HEK293 (cell line): Measurements from ENCODE around the gene MUC15.

ENCODE experiments used
- CTCF ChIA-PET: fragments of 350-600 bp; formaldehyde crosslinking; extraction: SDS; loops from one replicate; lab custom pipeline; 2021; ENCODE audit warnings: antibody characterized with exemption; lab: Yijun Ruan, JAX
- POLR2A ChIA-PET: fragments of 300-600 bp; formaldehyde crosslinking; extraction: SDS; loops from one replicate; lab custom pipeline; 2020; ENCODE audit warnings: antibody characterized with exemption, inconsistent platforms; lab: Yijun Ruan, JAX
- H3K27ac ChIP-seq: fragments of 200-500 bp; sonication (Bioruptor generic); 2 replicates; pipeline ENCODE4 v1.5.1; 2014; ENCODE audit warnings: low read depth, low read length, control low read depth, inconsistent platforms; ENCODE audit errors: extremely low read depth
- H3K36me3 ChIP-seq, 2 experiments: fragments of 200-500 bp in 1 of 2; sonication (Bioruptor generic) in 1 of 2; 1 replicate in 1 of 2; 2 replicates in 1 of 2; pipeline ENCODE4 v1.5.1; 2014 to 2017; ENCODE audit warnings: inconsistent platforms in 2 of 2, low read length in 2 of 2; ENCODE audit not compliant: control insufficient read depth in 2 of 2, insufficient read depth in 1 of 2
- H3K4me1 ChIP-seq: fragments of 200-500 bp; sonication (Bioruptor generic); 2 replicates; pipeline ENCODE4 v1.5.1; 2014; ENCODE audit warnings: mild to moderate bottlenecking, low read length, inconsistent platforms; ENCODE audit not compliant: control insufficient read depth, insufficient read depth
- H3K4me3 ChIP-seq: 2 replicates; pipeline ENCODE4 v1.5.1; 2011; ENCODE audit warnings: low read depth, mild to moderate bottlenecking, control low read depth, low read length, moderate library complexity
- H3K9me3 ChIP-seq: fragments of 200-500 bp; sonication (Bioruptor generic); 2 replicates; pipeline ENCODE4 v1.5.1; 2014; ENCODE audit warnings: low read depth, low read length, inconsistent platforms; ENCODE audit not compliant: control insufficient read depth, insufficient read depth
- BCL11A ChIP-seq: fragments of 450-650 bp; formaldehyde crosslinking; IDR thresholded peaks from 2 replicates; pipeline ENCODE4 v1.5.1; 2016; ENCODE audit warnings: low read depth, missing biosample characterization, missing genetic modification characterization
- GLIS1 ChIP-seq: fragments of 450-650 bp; formaldehyde crosslinking; IDR thresholded peaks from 2 replicates; pipeline ENCODE4 v1.5.1; 2016; ENCODE audit warnings: missing biosample characterization, missing genetic modification characterization
- HOXC10 ChIP-seq: sonication (generic); formaldehyde crosslinking; IDR thresholded peaks from 2 replicates; pipeline ENCODE4 v1.8.1; 2023; ENCODE audit warnings: mild to moderate bottlenecking, missing genetic modification reagents
- IKZF3 ChIP-seq: fragments of 450-650 bp; IDR thresholded peaks from 2 replicates; pipeline ENCODE4 v1.5.0; 2018; ENCODE audit warnings: missing biosample characterization, mild to moderate bottlenecking, missing genetic modification characterization, moderate library complexity
- KLF16 ChIP-seq: fragments of 450-650 bp; formaldehyde crosslinking; IDR thresholded peaks from 2 replicates; pipeline ENCODE4 v1.5.1; 2017; ENCODE audit warnings: missing biosample characterization, missing genetic modification characterization
- SP3 ChIP-seq: fragments of 450-650 bp; formaldehyde crosslinking; IDR thresholded peaks from 2 replicates; pipeline ENCODE4 v1.5.1; 2016; ENCODE audit warnings: missing biosample characterization, missing genetic modification characterization
- TSHZ1 ChIP-seq: fragments of 450-650 bp; formaldehyde crosslinking; IDR thresholded peaks from 2 replicates; pipeline ENCODE4 v1.5.1; 2016; ENCODE audit warnings: missing biosample characterization, missing genetic modification characterization, borderline replicate concordance
- YY2 ChIP-seq: fragments of 450-650 bp; formaldehyde crosslinking; IDR thresholded peaks from 2 replicates; pipeline ENCODE4 v1.5.1; 2016; ENCODE audit warnings: missing biosample characterization, missing genetic modification characterization
- ZBTB26 ChIP-seq: fragments of 450-650 bp; formaldehyde crosslinking; optimal IDR thresholded peaks from 2 replicates; pipeline ENCODE3; 2016; ENCODE audit warnings: missing biosample characterization, mild to moderate bottlenecking, missing genetic modification characterization
- ZBTB48 ChIP-seq: fragments of 450-650 bp; formaldehyde crosslinking; IDR thresholded peaks from 2 replicates; pipeline ENCODE4 v1.5.1; 2016; ENCODE audit warnings: missing biosample characterization, missing genetic modification characterization
- ZNF10 ChIP-seq: fragments of 450-650 bp; formaldehyde crosslinking; IDR thresholded peaks from 2 replicates; pipeline ENCODE4 v1.5.1; 2017; ENCODE audit warnings: missing biosample characterization, missing genetic modification characterization
- ZNF169 ChIP-seq: fragments of 450-650 bp; formaldehyde crosslinking; IDR thresholded peaks from 2 replicates; pipeline ENCODE4 v1.5.1; 2016; ENCODE audit warnings: missing biosample characterization, missing genetic modification characterization
- ZNF174 ChIP-seq: fragments of 450-650 bp; formaldehyde crosslinking; IDR thresholded peaks from 2 replicates; pipeline ENCODE4 v1.5.0; 2017; ENCODE audit warnings: missing biosample characterization, mild to moderate bottlenecking, missing genetic modification characterization
- ZNF175 ChIP-seq: fragments of 450-650 bp; formaldehyde crosslinking; IDR thresholded peaks from 2 replicates; pipeline ENCODE4 v1.5.1; 2016; ENCODE audit warnings: missing biosample characterization, missing genetic modification characterization
- ZNF350 ChIP-seq: fragments of 450-650 bp; formaldehyde crosslinking; IDR thresholded peaks from 2 replicates; pipeline ENCODE4 v1.5.0; 2017; ENCODE audit warnings: missing biosample characterization, mild to moderate bottlenecking, missing genetic modification characterization
- ZNF362 ChIP-seq: fragments of 450-650 bp; formaldehyde crosslinking; IDR thresholded peaks from 2 replicates; pipeline ENCODE4 v1.5.1; 2016; ENCODE audit warnings: missing biosample characterization, missing genetic modification characterization
- ZNF366 ChIP-seq: fragments of 450-650 bp; formaldehyde crosslinking; conservative IDR thresholded peaks from 2 replicates; pipeline ENCODE4 v1.5.1; 2016; ENCODE audit warnings: missing biosample characterization, missing genetic modification characterization
- ZNF426 ChIP-seq: fragments of 450-650 bp; formaldehyde crosslinking; IDR thresholded peaks from 2 replicates; pipeline ENCODE4 v1.5.1; 2017; ENCODE audit warnings: missing biosample characterization, missing genetic modification characterization, mild to moderate bottlenecking, inconsistent platforms, moderate library complexity
- ZNF433 ChIP-seq: fragments of 450-650 bp; formaldehyde crosslinking; IDR thresholded peaks from 2 replicates; pipeline ENCODE4 v1.5.1; 2016; ENCODE audit warnings: missing biosample characterization, missing genetic modification characterization, low read depth
- ZNF530 ChIP-seq: fragments of 450-650 bp; formaldehyde crosslinking; IDR thresholded peaks from 2 replicates; pipeline ENCODE4 v1.5.1; 2016; ENCODE audit warnings: low read depth, missing biosample characterization, missing genetic modification characterization
- ZNF677 ChIP-seq: fragments of 450-650 bp; IDR thresholded peaks from 2 replicates; pipeline ENCODE4 v1.5.0; 2018; ENCODE audit warnings: missing biosample characterization, mild to moderate bottlenecking, missing genetic modification characterization, moderate library complexity
- ZNF692 ChIP-seq: fragments of 450-650 bp; formaldehyde crosslinking; IDR thresholded peaks from 2 replicates; pipeline ENCODE4 v1.5.1; 2016; ENCODE audit warnings: missing biosample characterization, missing genetic modification characterization
- ZSCAN16 ChIP-seq: fragments of 450-650 bp; formaldehyde crosslinking; IDR thresholded peaks from 2 replicates; pipeline ENCODE4 v1.5.1; 2016; ENCODE audit warnings: missing biosample characterization, missing genetic modification characterization
- ZSCAN23 ChIP-seq: fragments of 450-650 bp; formaldehyde crosslinking; IDR thresholded peaks from 2 replicates; pipeline ENCODE4 v1.5.1; 2016; ENCODE audit warnings: missing biosample characterization, missing genetic modification characterization
- TF ChIP-seq, protein P1 (sequence below): fragments of 450-650 bp; formaldehyde crosslinking; IDR thresholded peaks from 2 replicates; pipeline ENCODE4 v1.5.1; 2016; ENCODE audit warnings: missing biosample characterization, missing genetic modification characterization

MUC15 gene

DNA sequence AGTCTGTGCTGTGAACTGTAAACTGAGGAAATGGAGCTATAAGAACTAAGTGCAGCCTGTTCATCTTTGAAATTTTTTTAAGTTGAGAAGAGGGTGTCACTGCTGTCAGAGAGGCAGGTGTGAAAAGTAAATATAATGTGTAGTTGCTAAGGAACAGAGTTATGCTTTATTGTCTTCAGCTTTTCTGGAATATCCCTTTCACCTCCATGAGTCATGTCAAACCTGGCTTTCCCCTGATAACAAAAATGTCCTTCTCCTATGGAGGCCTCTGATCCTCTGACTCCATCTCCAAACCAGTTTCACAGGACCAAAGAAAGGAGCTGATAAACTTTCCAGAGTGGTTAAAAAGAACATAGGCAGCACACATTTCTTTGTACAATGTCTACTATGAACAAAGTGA lies 12.8 kb upstream of the MUC15 start (continued):
- TF ChIP-seq TSHZ1 (tag by site-specific recombination) (no peak), ZNF677 (tag by site-specific recombination) (no peak)

DNA sequence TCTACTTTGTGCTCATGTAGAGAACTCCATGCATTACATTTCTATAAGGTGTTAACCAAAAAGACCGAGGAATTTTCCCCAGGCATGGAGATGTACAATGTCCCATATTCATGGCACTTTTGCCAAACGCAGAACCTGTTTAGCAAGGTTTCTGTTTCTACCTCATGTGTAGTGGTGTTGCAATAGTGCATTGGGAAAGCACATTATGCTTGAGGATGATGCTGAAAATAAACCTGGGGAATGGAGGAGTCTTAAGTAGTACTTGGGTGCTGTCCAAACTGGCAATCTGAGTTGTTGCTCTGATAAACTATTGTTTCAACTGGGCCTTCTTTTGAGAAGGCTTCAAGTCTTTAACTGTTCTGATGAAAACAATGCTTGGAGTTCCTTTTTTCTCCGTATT lies 11.5 kb upstream of the MUC15 start:
- H3K27ac ChIP-seq: no peak overlapping the region
- no peak overlapping the region for H3K4me3 ChIP-seq
- H3K36me3 ChIP-seq: no peaks in the 10 kb centered on the region
- H3K4me1 ChIP-seq: no peaks in the 10 kb centered on the region
- TF ChIP-seq YY2 (tag by site-specific recombination) (no peak), KLF16 (tag by site-specific recombination) (no peak), ZNF174 (tag by site-specific recombination) (no peak), ZNF175 (tag by site-specific recombination) (no peak), BCL11A (no peak), ZNF530 (tag by site-specific recombination) (no peak), HOXC10 (CRISPR knock-in tag) (no peak), ZNF426 (tag by site-specific recombination) (no peak), ZNF692 (no peak), GLIS1 (tag by site-specific recombination) (no peak), ZSCAN16 (tag by site-specific recombination) (no peak)
- H3K9me3 ChIP-seq: no peaks in the 10 kb centered on the region
- POLR2A ChIA-PET: no interaction called here
- CTCF ChIA-PET: no interaction called here

DNA sequence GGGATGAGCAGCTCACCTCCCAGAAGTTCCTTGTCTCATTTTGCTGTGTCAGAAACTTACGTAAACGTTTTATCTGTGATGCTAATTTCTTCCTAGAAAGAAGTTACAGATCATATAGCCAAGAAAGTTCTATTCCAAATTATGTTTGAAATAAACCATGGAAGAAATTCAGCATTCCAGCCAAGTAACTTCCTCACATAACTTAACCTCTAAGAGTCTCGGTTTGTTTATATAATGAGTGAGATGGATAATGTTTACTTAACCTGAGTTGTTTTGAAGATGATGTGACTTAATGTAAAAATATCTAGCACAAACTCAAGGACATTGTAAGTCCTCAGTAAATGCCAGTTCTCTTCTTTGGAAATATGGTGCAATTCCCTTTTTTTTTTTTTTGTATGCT lies 8.9 kb upstream of the MUC15 start:
- H3K9me3 ChIP-seq: no peaks in the 10 kb centered on the region
- POLR2A ChIA-PET: no interaction called here
- H3K27ac ChIP-seq: no peak overlapping the region
- no peaks in the 10 kb centered on the region for H3K4me1 ChIP-seq
- no peak overlapping the region for H3K4me3 ChIP-seq
- CTCF ChIA-PET: no interaction called here
- no peaks in the 10 kb centered on the region for H3K36me3 ChIP-seq
- TF ChIP-seq, protein P1, sequence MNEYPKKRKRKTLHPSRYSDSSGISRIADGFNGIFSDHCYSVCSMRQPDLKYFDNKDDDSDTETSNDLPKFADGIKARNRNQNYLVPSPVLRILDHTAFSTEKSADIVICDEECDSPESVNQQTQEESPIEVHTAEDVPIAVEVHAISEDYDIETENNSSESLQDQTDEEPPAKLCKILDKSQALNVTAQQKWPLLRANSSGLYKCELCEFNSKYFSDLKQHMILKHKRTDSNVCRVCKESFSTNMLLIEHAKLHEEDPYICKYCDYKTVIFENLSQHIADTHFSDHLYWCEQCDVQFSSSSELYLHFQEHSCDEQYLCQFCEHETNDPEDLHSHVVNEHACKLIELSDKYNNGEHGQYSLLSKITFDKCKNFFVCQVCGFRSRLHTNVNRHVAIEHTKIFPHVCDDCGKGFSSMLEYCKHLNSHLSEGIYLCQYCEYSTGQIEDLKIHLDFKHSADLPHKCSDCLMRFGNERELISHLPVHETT (tag by site-specific recombination): no peak
- no peak for TF ChIP-seq GLIS1 (tag by site-specific recombination)
- TF ChIP-seq ZBTB48: no peak
- no peak for TF ChIP-seq IKZF3 (tag by site-specific recombination)
- no peak for TF ChIP-seq ZNF362 (tag by site-specific recombination)
- no peak for TF ChIP-seq ZNF433
- no peak for TF ChIP-seq SP3 (tag by site-specific recombination)
- no peak for TF ChIP-seq ZNF169 (tag by site-specific recombination)
- TF ChIP-seq BCL11A: no peak
- TF ChIP-seq ZBTB26 (tag by site-specific recombination): no peak
- no peak for TF ChIP-seq ZNF350 (tag by site-specific recombination)
- TF ChIP-seq ZNF10: no peak
- no peak for TF ChIP-seq ZSCAN23 (tag by site-specific recombination)
- no peak for TF ChIP-seq ZNF366 (tag by site-specific recombination)
